Gastrocnemius medialis (tissue), 4 donors: Measurements from ENCODE around the gene ARHGEF18. TPM values are rescaled to one million over a fixed set of nuclear protein-coding genes. Genes with fewer than 3 reads are reported as not detected.
"Not testable (repeated sequence)": the region's sequence is repeated elsewhere in the genome, so short reads cannot be mapped to it uniquely, and the experiment has no call there.

Experiments used
- ATAC-seq, 2 donors: fragments of 150-250 bp; one replicate each; pipeline ENCODE4 v1.9.1; 2016
- DNase-seq, 2 donors: peaks; one replicate each; pipeline ENCODE4 v3.0.0-alpha.2; 2019
- H3K27ac ChIP-seq, 4 donors: fragments of 200-600 bp; sonication (generic); 1 replicate in 1 of 4; 2 replicates in 3 of 4; pipeline ENCODE4 v1.5.1; 2016 to 2018; ENCODE audit warnings: mild to moderate bottlenecking in 2 of 4, moderate library complexity in 1 of 4
- H3K27me3 ChIP-seq, 3 donors: fragments of 200-600 bp; sonication (generic) in 2 of 3; 1 replicate in 1 of 3; 2 replicates in 2 of 3; pipeline versions ENCODE4 v1.5.1 to v1.6.0; 2016 to 2019; ENCODE audit warnings: mild to moderate bottlenecking in 1 of 3, moderate library complexity in 1 of 3
- H3K36me3 ChIP-seq, 2 donors: fragments of 200-600 bp; sonication (generic) in 1 of 2; one replicate each; pipeline ENCODE4 v1.5.1; 2017 to 2018
- H3K4me1 ChIP-seq, 2 donors: fragments of 200-600 bp; sonication (generic) in 1 of 2; one replicate each; pipeline ENCODE4 v1.5.1; 2016 to 2017; ENCODE audit warnings: mild to moderate bottlenecking in 2 of 2
- H3K4me3 ChIP-seq, 4 donors: fragments of 200-600 bp; sonication (generic) in 3 of 4; 1 replicate in 1 of 4; 2 replicates in 3 of 4; pipeline ENCODE4 v1.5.1; 2016 to 2019; ENCODE audit warnings: mild to moderate bottlenecking in 2 of 4
- H3K9me3 ChIP-seq, 3 donors: fragments of 200-600 bp; sonication (generic) in 2 of 3; 1 replicate in 1 of 3; 2 replicates in 2 of 3; pipeline ENCODE4 v1.5.1; 2016 to 2019
- POLR2A ChIP-seq, 2 donors: fragments of 450-650 bp; IDR thresholded peaks; one replicate each; pipeline ENCODE4 v1.6.1; 2017; ENCODE audit warnings: antibody characterized with exemption in 2 of 2, mild to moderate bottlenecking in 2 of 2, moderate library complexity in 2 of 2
- in situ Hi-C, 4 donors: fragments of 200-750 bp; cut with MboI; loops; one replicate each; pipeline versions ENCODE4 v1.15.0 to v1.8.0; 2017; ENCODE audit warnings: low sequenced_read_pairs in 4 of 4
- intact Hi-C: fragments of 100-400 bp; cut with DNase I; formaldehyde crosslinking; loops from one replicate; pipeline ENCODE4 v1.15.1; 2023; ENCODE audit warnings: low total_unique reads
- total RNA-seq, 4 donors: library from RNA; depleted of rRNA; stranded (reverse); fragments of >200 nt; gene quantifications; one replicate each; pipeline versions ENCODE4 v1.1.0 to v1.2.3, GENCODE V29; 2016
- TF ChIP-seq, protein P1 (sequence below), 5 experiments: fragments of 450-650 bp in 3 of 5; fragments of 200-600 bp in 2 of 5; sonication (generic) in 2 of 5; IDR thresholded peaks in 4 of 5; conservative IDR thresholded peaks in 1 of 5; 1 replicate in 4 of 5; 2 replicates in 1 of 5; pipeline ENCODE4 v1.5.1; 2016 to 2019; ENCODE audit warnings: antibody characterized with exemption in 5 of 5, mild to moderate bottlenecking in 3 of 5, moderate library complexity in 3 of 5

ARHGEF18 gene
- total RNA-seq, 4 donors from 2014 or later: 7.9 to 11.3 (median 10.2) TPM

DNA sequence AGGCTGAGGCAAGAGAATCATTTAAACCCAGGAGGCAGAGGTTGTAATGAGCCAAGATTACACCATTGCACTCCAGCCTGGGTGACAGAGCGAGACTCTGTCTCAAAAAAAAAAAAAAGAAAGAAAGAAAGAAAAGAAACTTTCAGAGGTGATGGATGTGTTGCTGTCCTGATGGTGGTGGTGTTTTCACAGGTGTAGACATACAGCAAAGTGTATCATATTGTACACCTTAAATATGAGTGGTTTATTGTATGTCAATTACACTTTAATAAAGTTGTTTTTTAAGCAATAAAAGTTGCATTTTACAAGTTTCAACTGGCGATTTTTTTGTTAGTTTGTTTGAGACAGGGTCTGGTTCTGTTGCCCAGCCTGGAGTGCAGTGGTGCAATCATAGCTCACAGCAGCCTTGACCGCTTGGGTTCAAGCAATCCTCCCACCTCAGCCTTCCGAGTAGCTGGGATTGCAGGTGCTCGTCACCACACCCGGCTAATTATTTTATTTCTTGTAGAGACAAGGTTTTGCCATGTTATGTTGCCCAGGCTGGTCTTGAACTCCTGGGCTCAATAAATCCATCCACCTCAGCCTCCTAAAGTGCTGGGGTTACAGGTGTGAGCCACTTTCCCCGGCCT lies 41.0 kb upstream of the ARHGEF18 start:
- in situ Hi-C loops (no loop called here), intact Hi-C loops (no loop called here)
- Histone ChIP-seq H3K4me3 (no peak overlapping the region), H3K4me1 (no peaks in the 10 kb centered on the region), H3K36me3 (no peaks in the 10 kb centered on the region), H3K27me3 (no peaks in the 10 kb centered on the region), H3K9me3 (no peaks in the 10 kb centered on the region), H3K27ac (no peak overlapping the region)
- TF ChIP-seq, protein P1, sequence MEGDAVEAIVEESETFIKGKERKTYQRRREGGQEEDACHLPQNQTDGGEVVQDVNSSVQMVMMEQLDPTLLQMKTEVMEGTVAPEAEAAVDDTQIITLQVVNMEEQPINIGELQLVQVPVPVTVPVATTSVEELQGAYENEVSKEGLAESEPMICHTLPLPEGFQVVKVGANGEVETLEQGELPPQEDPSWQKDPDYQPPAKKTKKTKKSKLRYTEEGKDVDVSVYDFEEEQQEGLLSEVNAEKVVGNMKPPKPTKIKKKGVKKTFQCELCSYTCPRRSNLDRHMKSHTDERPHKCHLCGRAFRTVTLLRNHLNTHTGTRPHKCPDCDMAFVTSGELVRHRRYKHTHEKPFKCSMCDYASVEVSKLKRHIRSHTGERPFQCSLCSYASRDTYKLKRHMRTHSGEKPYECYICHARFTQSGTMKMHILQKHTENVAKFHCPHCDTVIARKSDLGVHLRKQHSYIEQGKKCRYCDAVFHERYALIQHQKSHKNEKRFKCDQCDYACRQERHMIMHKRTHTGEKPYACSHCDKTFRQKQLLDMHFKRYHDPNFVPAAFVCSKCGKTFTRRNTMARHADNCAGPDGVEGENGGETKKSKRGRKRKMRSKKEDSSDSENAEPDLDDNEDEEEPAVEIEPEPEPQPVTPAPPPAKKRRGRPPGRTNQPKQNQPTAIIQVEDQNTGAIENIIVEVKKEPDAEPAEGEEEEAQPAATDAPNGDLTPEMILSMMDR (IDR thresholded peaks at IDR 0.05 in 4 of 5, conservative IDR thresholded peaks at IDR 0.05 in 1 of 5): no peak
- no peak for TF ChIP-seq POLR2A (IDR thresholded peaks at IDR 0.05)
- no peak for DNase-seq
- ATAC-seq: no peak

DNA sequence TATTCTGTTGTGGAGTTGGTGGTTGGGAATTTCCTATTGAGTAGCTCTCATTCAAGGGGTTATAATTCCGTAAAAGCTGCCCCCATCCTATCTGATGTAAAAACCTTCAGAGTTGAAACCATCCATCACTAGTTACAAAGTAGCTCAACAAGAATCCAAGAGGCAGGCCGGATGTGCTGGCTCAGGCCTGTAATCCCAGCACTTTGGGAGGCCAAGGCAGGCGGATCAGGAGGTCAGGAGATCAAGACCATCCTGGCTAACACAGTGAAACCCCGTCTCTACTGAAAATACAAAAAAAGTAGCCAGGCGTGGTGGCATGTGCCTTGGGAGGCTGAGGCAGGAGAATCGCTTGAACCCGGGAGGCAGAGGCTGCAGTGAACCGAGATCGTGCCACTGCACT lies 40.4 kb upstream of the ARHGEF18 start:
- in situ Hi-C loops, H3K9me3 ChIP-seq, DNase-seq, H3K27me3 ChIP-seq, H3K4me3 ChIP-seq, ATAC-seq, H3K27ac ChIP-seq, intact Hi-C loops, H3K36me3 ChIP-seq, H3K4me1 ChIP-seq: not testable (repeated sequence)

DNA sequence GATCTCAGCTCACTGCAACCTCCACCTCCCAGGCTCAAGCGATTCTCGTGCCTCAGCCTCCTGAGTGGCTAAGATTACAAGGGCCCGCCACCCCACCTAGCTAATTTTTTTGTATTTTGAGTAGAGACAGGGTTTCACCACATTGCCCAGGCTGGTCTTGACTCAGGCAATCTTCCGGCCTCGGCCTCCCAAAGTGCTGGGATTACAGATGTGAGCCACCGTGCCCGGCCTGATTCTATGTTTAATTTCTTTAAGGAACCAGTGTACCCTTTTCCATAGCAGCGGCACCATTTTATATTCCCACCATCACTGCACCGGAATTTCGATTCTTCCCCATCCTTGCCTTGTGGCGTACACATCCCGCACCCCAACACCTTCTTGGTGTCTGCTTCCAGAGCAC lies 36.8 kb upstream of the ARHGEF18 start:
- H3K27me3 ChIP-seq: no peaks in the 10 kb centered on the region
- no peak for DNase-seq
- H3K4me3 ChIP-seq: no peak overlapping the region
- no peaks in the 10 kb centered on the region for H3K36me3 ChIP-seq
- intact Hi-C loops: no loop called here
- TF ChIP-seq, protein P1 (IDR thresholded peaks at IDR 0.05 in 4 of 5, conservative IDR thresholded peaks at IDR 0.05 in 1 of 5): no peak
- no peak for TF ChIP-seq POLR2A (IDR thresholded peaks at IDR 0.05)
- H3K27ac ChIP-seq: no peak overlapping the region
- in situ Hi-C loops: no loop called here
- no peaks in the 10 kb centered on the region for H3K9me3 ChIP-seq
- no peaks in the 10 kb centered on the region for H3K4me1 ChIP-seq
- ATAC-seq: no peak

DNA sequence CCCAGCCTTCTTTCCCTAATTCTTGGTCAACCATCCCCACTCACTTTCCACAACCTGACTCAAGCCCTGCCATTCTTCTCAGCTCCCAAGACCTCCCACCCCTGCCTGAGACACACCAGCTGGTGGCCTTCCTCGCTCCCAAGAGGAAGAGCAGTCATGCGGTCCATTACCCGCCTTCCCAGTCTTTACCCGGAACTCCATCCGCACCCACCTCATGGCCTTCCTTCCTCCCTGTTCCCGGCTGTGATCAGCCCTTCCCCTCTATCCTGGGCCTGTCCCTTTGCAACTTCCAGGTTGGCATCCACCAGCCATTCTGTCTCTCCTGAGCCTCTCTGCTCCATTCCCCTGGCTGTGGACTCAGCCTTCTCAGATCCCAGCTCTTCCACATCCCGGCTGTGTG lies 35.9 kb upstream of the ARHGEF18 start:
- intact Hi-C loops (no loop called here), in situ Hi-C loops (no loop called here)
- Histone ChIP-seq H3K4me1 (no peaks in the 10 kb centered on the region), H3K36me3 (no peaks in the 10 kb centered on the region), H3K9me3 (no peaks in the 10 kb centered on the region), H3K4me3 (no peak overlapping the region), H3K27ac (no peak overlapping the region), H3K27me3 (no peaks in the 10 kb centered on the region)
- no peak for DNase-seq
- no peak for TF ChIP-seq POLR2A (IDR thresholded peaks at IDR 0.05)
- TF ChIP-seq, protein P1 (IDR thresholded peaks at IDR 0.05 in 4 of 5, conservative IDR thresholded peaks at IDR 0.05 in 1 of 5): no peak
- ATAC-seq: no peak

DNA sequence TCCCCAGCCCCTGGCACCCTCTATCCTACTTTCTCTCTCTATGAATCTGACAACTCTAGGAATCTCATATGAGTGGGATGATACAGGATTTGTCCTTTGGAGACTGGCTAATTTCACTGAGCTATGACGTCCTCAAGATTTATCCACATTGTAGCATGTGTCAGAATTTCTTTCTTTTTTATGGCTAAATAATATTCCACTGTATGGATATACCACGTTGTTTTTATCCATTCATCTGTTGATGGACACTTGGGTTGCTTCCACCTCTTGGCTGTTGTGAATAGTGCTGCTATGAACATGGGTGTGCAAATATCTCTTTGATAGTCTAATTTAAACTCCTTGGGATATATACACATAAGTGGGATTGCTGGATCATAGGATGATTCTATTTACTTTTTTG lies 30.6 kb upstream of the ARHGEF18 start:
- ATAC-seq: no peak
- Histone ChIP-seq H3K4me1 (no peaks in the 10 kb centered on the region), H3K4me3 (no peak overlapping the region), H3K27me3 (no peaks in the 10 kb centered on the region), H3K9me3 (no peaks in the 10 kb centered on the region), H3K27ac (no peak overlapping the region), H3K36me3 (no peaks in the 10 kb centered on the region)
- intact Hi-C loops: no loop called here
- DNase-seq: no peak
- no peak for TF ChIP-seq POLR2A (IDR thresholded peaks at IDR 0.05)
- TF ChIP-seq, protein P1 (IDR thresholded peaks at IDR 0.05 in 4 of 5, conservative IDR thresholded peaks at IDR 0.05 in 1 of 5): no peak
- in situ Hi-C loops: no loop called here
